ENCODE measurements around the gene CCDC86.

Gene CCDC86

DNA sequence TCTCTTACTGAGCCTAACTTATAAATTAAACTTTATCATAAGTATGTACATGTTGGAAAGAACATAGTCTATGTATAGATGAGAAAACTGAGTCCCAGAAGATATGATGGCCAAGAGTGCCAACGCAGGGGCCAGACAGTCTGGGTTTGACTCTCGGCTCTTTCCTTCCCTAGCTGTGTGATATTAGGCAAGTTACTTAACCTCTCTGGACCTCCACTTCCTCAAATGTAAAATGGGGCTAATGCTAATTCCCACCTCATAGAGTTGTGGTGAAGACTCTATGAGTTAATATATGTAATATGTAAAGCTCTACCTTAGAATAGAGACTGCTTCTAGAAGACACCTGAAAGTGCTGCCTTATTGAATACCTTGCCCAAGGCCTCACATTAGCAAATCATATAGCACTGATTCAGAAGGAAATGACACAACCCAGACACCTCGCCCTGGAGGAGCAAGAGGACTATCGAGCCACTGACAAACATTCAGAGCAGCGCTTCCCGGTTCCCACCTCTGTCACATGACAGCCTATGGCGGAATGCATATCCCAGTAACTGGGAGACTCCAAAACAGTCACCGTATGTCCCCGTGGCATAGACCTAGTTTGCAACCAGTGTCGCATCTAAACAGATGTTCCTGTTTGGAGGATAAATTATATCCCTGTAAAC, 11.3 kb upstream of the CCDC86 start:
- H3K27ac ChIP-seq (ENCODE audit: low read depth in 2 of 2, low read length in 2 of 2), result peak overlapping the region in 1 of 2 donors; percentile 34
- no peaks in the 10 kb centered on the region for H3K36me3 ChIP-seq (ENCODE audit: control insufficient read depth in 2 of 2, insufficient read depth in 2 of 2, low read length in 2 of 2)
- H3K4me1 ChIP-seq (ENCODE audit: control insufficient read depth in 2 of 2, insufficient read depth in 2 of 2, low read length in 2 of 2), result peaks cover 8 to 20% of the 10 kb centered on the region in 2 donors
- no peaks in the 10 kb centered on the region for H3K27me3 ChIP-seq (ENCODE audit: control insufficient read depth in 2 of 2, insufficient read depth in 2 of 2, low read length in 2 of 2)
- peak overlapping the region in 1 of 2 donors; percentile 4 for H3K4me3 ChIP-seq (ENCODE audit: low read length in 2 of 2)
- H3K9ac ChIP-seq (ENCODE audit: low read depth in 1 of 2, low read length in 2 of 2), result peak overlapping the region in 1 of 2 donors; percentile 5
- H3K9me3 ChIP-seq (ENCODE audit: control insufficient read depth in 2 of 2, low read length in 2 of 2), result no peaks in the 10 kb centered on the region

DNA sequence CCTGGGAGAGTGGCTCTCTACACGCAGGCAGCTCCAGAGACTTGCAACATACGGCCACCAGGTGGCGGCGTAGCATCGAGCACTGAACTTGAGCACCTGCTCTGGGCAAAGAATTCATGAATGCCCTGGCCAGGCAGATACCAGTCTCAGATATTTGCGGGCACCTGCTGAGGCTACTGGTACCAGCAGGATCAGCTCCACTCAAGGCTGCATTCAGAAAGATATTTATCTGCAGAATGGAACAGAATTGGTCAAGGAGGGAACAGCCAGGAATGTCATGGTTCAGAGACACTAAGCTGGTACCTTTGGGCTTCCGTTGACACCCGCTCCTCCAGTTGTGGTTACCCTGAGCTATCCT, 10.8 kb upstream of the CCDC86 start:
- Histone ChIP-seq H3K27ac (ENCODE audit: low read depth in 2 of 2, low read length in 2 of 2) (peak overlapping the region in 1 of 2 donors; percentile 34), H3K27me3 (ENCODE audit: control insufficient read depth in 2 of 2, insufficient read depth in 2 of 2, low read length in 2 of 2) (no peaks in the 10 kb centered on the region), H3K9ac (ENCODE audit: low read depth in 1 of 2, low read length in 2 of 2) (peak overlapping the region in 1 of 2 donors; percentile 5), H3K9me3 (ENCODE audit: control insufficient read depth in 2 of 2, low read length in 2 of 2) (no peaks in the 10 kb centered on the region), H3K4me1 (ENCODE audit: control insufficient read depth in 2 of 2, insufficient read depth in 2 of 2, low read length in 2 of 2) (peaks cover 9 to 20% of the 10 kb centered on the region in 2 donors), H3K36me3 (ENCODE audit: control insufficient read depth in 2 of 2, insufficient read depth in 2 of 2, low read length in 2 of 2) (no peaks in the 10 kb centered on the region), H3K4me3 (ENCODE audit: low read length in 2 of 2) (peak overlapping the region in 1 of 2 donors; percentile 4)

DNA sequence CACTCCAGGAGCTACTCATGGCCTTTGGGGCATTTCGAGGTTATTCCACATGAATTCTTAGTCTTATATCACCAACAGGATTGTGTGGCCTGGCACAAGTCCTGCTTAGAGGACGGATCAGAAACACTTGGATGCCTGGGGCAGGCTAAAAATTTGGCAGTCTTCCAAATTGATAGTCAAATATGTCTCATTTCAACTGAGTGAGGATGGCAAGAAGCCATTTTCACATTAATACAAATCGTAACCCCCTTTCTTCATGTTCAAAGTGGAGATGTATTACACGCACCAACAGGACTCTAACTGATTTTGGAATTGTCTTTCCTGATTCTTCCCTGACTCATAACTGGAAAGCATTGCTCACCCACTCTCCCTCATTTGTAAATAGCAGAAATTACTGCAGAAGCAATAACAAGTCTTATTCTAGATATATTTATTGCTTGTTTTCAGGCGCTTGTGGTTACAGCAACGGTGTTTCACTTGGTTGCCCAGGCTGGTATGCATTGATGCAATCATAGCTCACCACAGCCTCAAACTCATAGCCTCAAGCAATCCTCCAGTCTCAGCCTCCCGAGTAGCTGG, 10.3 kb upstream of the CCDC86 start:
- H3K4me1 ChIP-seq (ENCODE audit: control insufficient read depth in 2 of 2, insufficient read depth in 2 of 2, low read length in 2 of 2), result peaks cover 9 to 20% of the 10 kb centered on the region in 2 donors
- H3K27ac ChIP-seq (ENCODE audit: low read depth in 2 of 2, low read length in 2 of 2), result no peak overlapping the region
- no peak overlapping the region for H3K4me3 ChIP-seq (ENCODE audit: low read length in 2 of 2)
- no peaks in the 10 kb centered on the region for H3K27me3 ChIP-seq (ENCODE audit: control insufficient read depth in 2 of 2, insufficient read depth in 2 of 2, low read length in 2 of 2)
- no peaks in the 10 kb centered on the region for H3K36me3 ChIP-seq (ENCODE audit: control insufficient read depth in 2 of 2, insufficient read depth in 2 of 2, low read length in 2 of 2)
- no peaks in the 10 kb centered on the region for H3K9me3 ChIP-seq (ENCODE audit: control insufficient read depth in 2 of 2, low read length in 2 of 2)
- H3K9ac ChIP-seq (ENCODE audit: low read depth in 1 of 2, low read length in 2 of 2), result no peak overlapping the region

DNA sequence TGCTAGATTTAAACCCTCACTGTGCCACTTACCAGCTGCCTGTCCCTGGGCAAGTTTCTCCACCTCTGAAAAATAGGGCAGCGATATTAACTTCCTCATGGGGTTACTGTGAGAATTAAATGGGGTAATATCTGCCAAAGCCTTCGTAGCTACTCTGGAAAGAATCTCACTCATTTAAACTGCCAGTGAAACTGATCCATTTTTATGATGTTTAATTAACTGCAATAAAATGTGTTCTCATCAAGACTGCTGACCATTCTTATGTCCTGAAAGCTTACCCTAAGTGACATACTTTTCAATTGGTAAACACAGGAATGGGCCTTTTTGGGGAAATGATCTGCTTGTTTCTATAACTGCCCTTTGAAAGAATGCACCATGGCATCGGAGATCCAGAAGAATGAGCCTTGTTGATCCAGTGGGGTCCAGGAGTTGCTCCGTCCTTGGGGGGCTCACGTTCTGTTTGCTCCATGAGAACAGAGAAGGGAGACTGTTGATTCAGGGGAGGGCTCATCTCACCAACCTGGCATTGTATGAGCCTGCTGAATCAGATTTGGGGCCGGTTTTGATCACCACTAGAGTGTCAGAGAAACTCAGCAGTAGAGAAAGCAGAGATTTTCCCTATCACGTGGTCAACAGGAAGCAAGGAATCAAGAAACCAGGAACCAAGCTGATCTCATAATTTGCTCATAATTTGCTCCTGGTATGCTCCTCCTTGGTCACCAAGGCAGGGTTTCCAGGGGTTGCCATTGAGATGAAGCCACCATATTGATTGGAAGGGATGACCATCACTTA, 7.0 kb upstream of the CCDC86 start:
- H3K36me3 ChIP-seq (ENCODE audit: control insufficient read depth in 2 of 2, insufficient read depth in 2 of 2, low read length in 2 of 2), result no peaks in the 10 kb centered on the region
- H3K4me1 ChIP-seq (ENCODE audit: control insufficient read depth in 2 of 2, insufficient read depth in 2 of 2, low read length in 2 of 2), result peaks cover 9 to 20% of the 10 kb centered on the region in 2 donors
- no peak overlapping the region for H3K9ac ChIP-seq (ENCODE audit: low read depth in 1 of 2, low read length in 2 of 2)
- H3K9me3 ChIP-seq (ENCODE audit: control insufficient read depth in 2 of 2, low read length in 2 of 2), result no peaks in the 10 kb centered on the region
- H3K27ac ChIP-seq (ENCODE audit: low read depth in 2 of 2, low read length in 2 of 2), result peak overlapping the region; percentile 29 to 71
- H3K27me3 ChIP-seq (ENCODE audit: control insufficient read depth in 2 of 2, insufficient read depth in 2 of 2, low read length in 2 of 2), result no peaks in the 10 kb centered on the region
- H3K4me3 ChIP-seq (ENCODE audit: low read length in 2 of 2), result no peak overlapping the region

DNA sequence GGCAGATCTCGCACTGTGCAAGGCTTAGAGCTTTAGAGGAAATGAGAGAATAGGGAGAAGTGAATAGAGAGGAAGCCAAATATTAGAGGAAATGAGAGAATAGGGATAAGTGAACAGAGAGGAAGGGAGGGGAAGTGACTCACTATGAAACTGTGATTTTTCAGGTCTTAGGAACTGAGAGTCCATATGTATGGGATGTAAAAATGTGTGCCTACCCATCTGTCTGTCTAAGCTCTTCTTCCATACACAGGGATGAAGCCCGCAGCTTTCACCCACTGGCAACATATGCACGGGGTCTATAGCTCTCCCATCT, 6.4 kb upstream of the CCDC86 start:
- Histone ChIP-seq H3K9me3 (ENCODE audit: control insufficient read depth in 2 of 2, low read length in 2 of 2) (no peaks in the 10 kb centered on the region), H3K27ac (ENCODE audit: low read depth in 2 of 2, low read length in 2 of 2) (peak overlapping the region; percentile 29 to 71), H3K36me3 (ENCODE audit: control insufficient read depth in 2 of 2, insufficient read depth in 2 of 2, low read length in 2 of 2) (no peaks in the 10 kb centered on the region), H3K4me1 (ENCODE audit: control insufficient read depth in 2 of 2, insufficient read depth in 2 of 2, low read length in 2 of 2) (peaks cover 9 to 19% of the 10 kb centered on the region in 2 donors), H3K4me3 (ENCODE audit: low read length in 2 of 2) (no peak overlapping the region), H3K27me3 (ENCODE audit: control insufficient read depth in 2 of 2, insufficient read depth in 2 of 2, low read length in 2 of 2) (no peaks in the 10 kb centered on the region), H3K9ac (ENCODE audit: low read depth in 1 of 2, low read length in 2 of 2) (no peak overlapping the region)

DNA sequence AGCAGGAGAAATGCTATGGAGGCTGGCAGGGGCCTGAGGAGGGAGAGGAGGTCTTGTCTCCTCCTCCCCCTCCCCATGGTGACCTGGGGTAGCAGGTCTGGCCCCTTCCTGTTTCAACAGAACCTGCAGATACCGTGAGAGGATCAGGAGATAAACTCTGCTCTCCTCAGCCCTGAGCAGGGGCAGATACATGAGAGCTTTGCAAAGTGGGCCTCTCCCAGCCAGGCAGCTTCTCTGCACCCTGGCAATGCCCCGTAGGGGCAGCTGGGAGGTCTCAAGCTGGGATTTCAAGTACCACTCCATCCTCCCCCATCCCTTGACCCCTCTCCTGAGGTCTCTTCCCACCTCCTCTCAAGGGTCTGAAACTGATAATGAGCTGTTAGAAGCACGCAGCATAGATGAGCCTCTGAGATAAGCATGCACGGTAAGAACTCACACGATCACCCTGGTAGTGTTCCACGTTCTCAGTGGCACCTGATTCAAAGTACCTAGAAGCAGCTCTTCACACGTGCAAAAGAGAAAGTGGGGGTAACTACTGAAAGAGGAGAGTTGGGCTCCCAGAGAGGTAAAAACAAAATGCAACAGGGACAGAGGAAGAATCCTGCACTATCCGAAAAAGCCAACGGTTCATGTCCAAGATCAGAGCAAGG, 4.9 kb upstream of the CCDC86 start:
- Histone ChIP-seq H3K9ac (ENCODE audit: low read depth in 1 of 2, low read length in 2 of 2) (no peak overlapping the region), H3K27me3 (ENCODE audit: control insufficient read depth in 2 of 2, insufficient read depth in 2 of 2, low read length in 2 of 2) (no peaks in the 10 kb centered on the region), H3K4me1 (ENCODE audit: control insufficient read depth in 2 of 2, insufficient read depth in 2 of 2, low read length in 2 of 2) (peaks cover 17 to 25% of the 10 kb centered on the region in 2 donors), H3K27ac (ENCODE audit: low read depth in 2 of 2, low read length in 2 of 2) (no peak overlapping the region), H3K36me3 (ENCODE audit: control insufficient read depth in 2 of 2, insufficient read depth in 2 of 2, low read length in 2 of 2) (no peaks in the 10 kb centered on the region), H3K9me3 (ENCODE audit: control insufficient read depth in 2 of 2, low read length in 2 of 2) (no peaks in the 10 kb centered on the region), H3K4me3 (ENCODE audit: low read length in 2 of 2) (no peak overlapping the region)

DNA sequence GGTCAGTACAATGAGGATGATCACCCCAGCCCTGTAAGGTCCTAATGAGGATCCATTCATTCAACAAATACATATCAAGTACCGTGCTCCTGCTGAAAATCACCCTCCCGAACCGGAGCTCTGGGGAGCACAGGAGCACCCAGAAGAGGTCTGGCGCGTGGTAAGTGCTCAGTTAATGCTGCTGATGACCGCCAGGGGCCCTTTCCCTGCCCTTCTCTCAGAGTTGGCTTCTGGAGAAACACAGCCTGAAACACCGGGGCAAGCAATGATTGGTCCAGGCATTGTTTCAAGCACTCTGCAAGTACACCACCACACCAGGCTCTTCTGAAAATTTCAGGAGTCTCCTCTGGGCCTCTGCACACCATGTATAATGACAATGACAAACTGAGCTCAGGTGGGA, 3.8 kb upstream of the CCDC86 start:
- no peaks in the 10 kb centered on the region for H3K36me3 ChIP-seq (ENCODE audit: control insufficient read depth in 2 of 2, insufficient read depth in 2 of 2, low read length in 2 of 2)
- no peaks in the 10 kb centered on the region for H3K27me3 ChIP-seq (ENCODE audit: control insufficient read depth in 2 of 2, insufficient read depth in 2 of 2, low read length in 2 of 2)
- no peak overlapping the region for H3K4me3 ChIP-seq (ENCODE audit: low read length in 2 of 2)
- H3K27ac ChIP-seq (ENCODE audit: low read depth in 2 of 2, low read length in 2 of 2), result no peak overlapping the region
- H3K4me1 ChIP-seq (ENCODE audit: control insufficient read depth in 2 of 2, insufficient read depth in 2 of 2, low read length in 2 of 2), result peaks cover 24 to 30% of the 10 kb centered on the region in 2 donors
- H3K9ac ChIP-seq (ENCODE audit: low read depth in 1 of 2, low read length in 2 of 2), result no peak overlapping the region
- no peaks in the 10 kb centered on the region for H3K9me3 ChIP-seq (ENCODE audit: control insufficient read depth in 2 of 2, low read length in 2 of 2)

DNA sequence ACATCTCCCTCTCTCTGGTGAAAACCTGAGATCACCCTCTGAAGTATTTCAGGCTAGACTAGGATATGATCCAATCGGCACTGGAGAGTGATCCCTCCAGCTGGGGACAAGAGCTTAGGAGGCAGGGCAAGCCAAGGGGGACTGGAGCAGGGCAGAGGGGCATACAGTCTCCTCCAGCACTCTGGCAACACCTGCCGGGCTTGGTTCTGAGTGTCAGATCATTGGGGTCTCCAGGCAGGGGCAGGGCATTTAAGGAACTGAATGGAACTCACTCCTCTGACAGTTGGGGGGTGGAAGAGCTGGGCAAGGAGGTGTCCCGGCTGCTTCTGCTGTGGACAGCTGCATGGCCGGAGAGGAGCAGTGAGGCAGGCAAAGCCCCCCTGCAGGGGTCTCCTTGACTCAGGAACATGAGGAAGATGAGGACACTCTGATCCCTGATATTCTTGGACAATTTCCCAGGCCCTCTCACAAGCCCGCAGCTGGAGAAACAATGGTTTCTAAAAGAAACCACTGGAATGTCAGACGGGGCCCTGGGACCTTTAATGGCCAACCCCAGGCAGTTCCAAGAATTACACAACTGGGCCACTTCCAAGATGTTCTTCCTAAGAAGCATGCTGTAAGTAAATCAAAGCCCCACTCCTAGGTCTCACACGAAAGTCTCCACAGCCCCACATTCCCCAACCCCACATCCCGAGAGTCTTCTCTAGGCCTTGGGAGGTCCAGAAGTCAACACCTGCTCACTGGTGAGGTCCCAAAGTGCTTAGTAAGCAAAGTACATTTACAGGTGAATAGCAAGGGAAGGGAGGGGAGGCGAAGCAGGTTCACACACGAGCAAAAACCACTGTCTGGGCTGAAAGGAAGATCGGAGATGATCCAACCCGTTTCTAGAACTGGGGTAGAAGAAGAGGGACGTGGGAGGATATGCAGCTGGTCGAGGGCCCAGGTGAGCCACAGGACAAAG, 1.2 kb upstream of the CCDC86 start:
- Histone ChIP-seq H3K27me3 (ENCODE audit: control insufficient read depth in 2 of 2, insufficient read depth in 2 of 2, low read length in 2 of 2) (no peaks in the 10 kb centered on the region), H3K9ac (ENCODE audit: low read depth in 1 of 2, low read length in 2 of 2) (peak overlapping the region; percentile 65 to 77), H3K36me3 (ENCODE audit: control insufficient read depth in 2 of 2, insufficient read depth in 2 of 2, low read length in 2 of 2) (no peaks in the 10 kb centered on the region), H3K4me3 (ENCODE audit: low read length in 2 of 2) (peak overlapping the region; percentile 79 to 88), H3K4me1 (ENCODE audit: control insufficient read depth in 2 of 2, insufficient read depth in 2 of 2, low read length in 2 of 2) (peaks cover 28 to 29% of the 10 kb centered on the region in 2 donors), H3K9me3 (ENCODE audit: control insufficient read depth in 2 of 2, low read length in 2 of 2) (no peaks in the 10 kb centered on the region), H3K27ac (ENCODE audit: low read depth in 2 of 2, low read length in 2 of 2) (peak overlapping the region; percentile 58 to 82)

DNA sequence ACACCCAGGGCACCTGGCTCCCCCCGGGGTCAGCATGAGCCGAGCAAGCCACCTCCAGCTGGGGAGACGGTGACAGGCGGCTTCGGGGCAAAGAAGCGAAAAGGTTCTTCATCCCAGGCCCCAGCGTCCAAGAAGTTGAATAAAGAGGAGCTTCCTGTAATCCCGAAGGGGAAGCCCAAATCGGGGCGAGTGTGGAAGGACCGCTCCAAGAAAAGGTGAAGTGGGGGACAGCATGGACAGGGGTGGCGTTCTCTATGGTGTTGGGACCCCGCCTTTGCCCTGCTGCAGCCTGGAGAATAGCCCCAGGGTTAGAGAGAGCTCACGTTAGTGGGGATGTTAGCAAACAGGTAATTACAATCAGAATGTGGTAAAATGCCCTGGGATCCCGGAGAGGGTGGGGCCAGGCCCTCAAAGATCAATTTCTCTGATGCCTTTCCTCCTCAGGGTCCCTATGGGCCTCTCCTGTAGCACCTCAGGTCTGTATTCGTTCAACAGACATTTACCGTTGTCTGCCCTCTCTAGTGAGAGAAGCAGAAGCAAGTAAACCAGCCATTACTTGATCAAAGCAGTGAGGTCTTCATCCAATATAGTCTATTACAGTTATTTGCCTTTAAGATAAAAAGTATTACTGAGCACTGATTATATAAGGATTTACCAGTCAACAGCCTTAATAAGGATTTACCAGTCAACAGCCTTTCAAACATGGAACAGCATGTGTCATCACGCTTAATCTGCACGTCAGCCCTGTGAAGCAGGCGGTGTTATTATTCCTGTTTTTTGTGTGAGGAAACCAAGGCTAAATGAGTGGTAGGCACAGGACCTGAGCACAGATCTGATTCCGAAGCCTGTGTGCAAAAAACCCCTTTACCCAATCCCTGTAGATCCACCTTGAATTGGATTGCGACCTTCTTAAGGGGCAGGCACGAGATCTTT, 1.0 kb downstream of the CCDC86 start:
- peak overlapping the region; percentile 79 to 88 for H3K4me3 ChIP-seq (ENCODE audit: low read length in 2 of 2)
- H3K36me3 ChIP-seq (ENCODE audit: control insufficient read depth in 2 of 2, insufficient read depth in 2 of 2, low read length in 2 of 2), result no peaks in the 10 kb centered on the region
- no peaks in the 10 kb centered on the region for H3K9me3 ChIP-seq (ENCODE audit: control insufficient read depth in 2 of 2, low read length in 2 of 2)
- peaks cover 28 to 29% of the 10 kb centered on the region in 2 donors for H3K4me1 ChIP-seq (ENCODE audit: control insufficient read depth in 2 of 2, insufficient read depth in 2 of 2, low read length in 2 of 2)
- H3K9ac ChIP-seq (ENCODE audit: low read depth in 1 of 2, low read length in 2 of 2), result peak overlapping the region; percentile 77 to 80
- no peaks in the 10 kb centered on the region for H3K27me3 ChIP-seq (ENCODE audit: control insufficient read depth in 2 of 2, insufficient read depth in 2 of 2, low read length in 2 of 2)
- H3K27ac ChIP-seq (ENCODE audit: low read depth in 2 of 2, low read length in 2 of 2), result peak overlapping the region in 1 of 2 donors; percentile 82
